HepG2 (cell line): ENCODE results near the gene TMEM214. TPM values are rescaled to one million over a fixed set of nuclear protein-coding genes. Genes with fewer than 3 reads are reported as not detected.

Experiments used
- polyA plus RNA-seq, 8 experiments: library from polyadenylated mRNA; depleted of rRNA in 3 of 8; stranded (reverse) in 7 of 8; unstranded in 1 of 8; fragments of >200 nt; fragmentation: Illumina TruSeq in 4 of 8; extraction: Trizol in 4 of 8; gene quantifications; 2 replicates each; pipeline versions ENCODE4 v1.2.1 to v1.2.3, GENCODE V29; 2011 to 2016; ENCODE audit warnings: low read depth in 4 of 8, missing spikeins in 1 of 8, mixed read lengths in 1 of 8; ENCODE audit not compliant: insufficient read depth in 1 of 8
- total RNA-seq, 5 experiments: library from RNA; depleted of rRNA; stranded (reverse); fragments of >200 nt; fragmentation: Illumina TruSeq; extraction: Trizol; gene quantifications; 2 replicates each; pipeline ENCODE4 v1.2.3, GENCODE V29; 2016; ENCODE audit warnings: low read depth in 1 of 5
- TF ChIP-seq, protein P1 (sequence below): sonication (generic); formaldehyde crosslinking; IDR thresholded peaks from one replicate; pipeline ENCODE4 v1.5.1; 2020; ENCODE audit warnings: mild to moderate bottlenecking, missing genetic modification reagents; ENCODE audit errors: not compliant biosample characterization

The TMEM214 gene
- total and polyA plus RNA-seq, 2 of the 13 experiments (the other 11 are each of a cell fraction or from before 2014, with no cell fraction given): 58.3 to 132 TPM

DNA sequence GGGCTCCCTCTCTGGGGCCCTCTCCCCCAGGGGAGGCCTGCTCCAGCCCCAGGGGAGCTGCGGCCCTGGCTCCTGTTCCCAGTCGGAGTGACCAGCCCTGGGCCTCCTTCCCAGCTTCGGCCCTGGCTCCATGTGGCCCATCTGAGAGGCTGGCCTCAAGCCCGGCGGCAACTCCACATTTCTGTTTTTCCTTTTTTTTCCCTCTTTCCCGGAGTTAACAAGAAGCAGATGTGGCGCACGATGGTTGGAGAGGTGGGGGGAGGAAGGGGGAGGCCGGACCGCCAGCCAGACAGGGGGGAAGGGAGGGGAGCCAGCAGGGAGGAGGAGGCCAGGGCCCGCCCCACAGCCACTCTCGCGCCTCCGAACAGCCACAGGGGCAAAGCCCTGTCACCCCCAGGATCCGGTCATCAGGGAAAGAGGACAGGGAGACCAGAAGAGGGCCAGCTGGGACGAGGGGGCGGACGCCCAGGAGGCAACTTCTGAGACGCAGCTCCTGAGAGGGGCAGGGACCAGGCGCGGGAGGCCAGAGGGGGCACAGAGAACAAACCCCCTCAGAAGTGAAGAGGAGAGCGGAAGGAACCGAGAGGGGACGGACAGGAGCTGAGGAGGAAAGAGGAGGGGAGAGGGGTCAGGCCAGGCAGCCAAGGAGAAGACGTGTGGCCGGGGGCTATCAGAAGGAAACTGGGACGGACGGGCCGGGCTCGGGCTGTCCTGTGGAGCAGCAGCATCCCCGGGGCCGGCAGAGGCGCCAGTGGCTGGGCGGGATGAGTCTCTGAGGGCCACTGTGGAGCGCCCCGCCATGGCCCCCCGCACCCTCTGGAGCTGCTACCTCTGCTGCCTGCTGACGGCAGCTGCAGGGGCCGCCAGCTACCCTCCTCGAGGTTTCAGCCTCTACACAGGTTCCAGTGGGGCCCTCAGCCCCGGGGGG lies 45.8 kb downstream of the TMEM214 start, which contains the start of gene EMILIN1 (continued):
- TF ChIP-seq, protein P1, sequence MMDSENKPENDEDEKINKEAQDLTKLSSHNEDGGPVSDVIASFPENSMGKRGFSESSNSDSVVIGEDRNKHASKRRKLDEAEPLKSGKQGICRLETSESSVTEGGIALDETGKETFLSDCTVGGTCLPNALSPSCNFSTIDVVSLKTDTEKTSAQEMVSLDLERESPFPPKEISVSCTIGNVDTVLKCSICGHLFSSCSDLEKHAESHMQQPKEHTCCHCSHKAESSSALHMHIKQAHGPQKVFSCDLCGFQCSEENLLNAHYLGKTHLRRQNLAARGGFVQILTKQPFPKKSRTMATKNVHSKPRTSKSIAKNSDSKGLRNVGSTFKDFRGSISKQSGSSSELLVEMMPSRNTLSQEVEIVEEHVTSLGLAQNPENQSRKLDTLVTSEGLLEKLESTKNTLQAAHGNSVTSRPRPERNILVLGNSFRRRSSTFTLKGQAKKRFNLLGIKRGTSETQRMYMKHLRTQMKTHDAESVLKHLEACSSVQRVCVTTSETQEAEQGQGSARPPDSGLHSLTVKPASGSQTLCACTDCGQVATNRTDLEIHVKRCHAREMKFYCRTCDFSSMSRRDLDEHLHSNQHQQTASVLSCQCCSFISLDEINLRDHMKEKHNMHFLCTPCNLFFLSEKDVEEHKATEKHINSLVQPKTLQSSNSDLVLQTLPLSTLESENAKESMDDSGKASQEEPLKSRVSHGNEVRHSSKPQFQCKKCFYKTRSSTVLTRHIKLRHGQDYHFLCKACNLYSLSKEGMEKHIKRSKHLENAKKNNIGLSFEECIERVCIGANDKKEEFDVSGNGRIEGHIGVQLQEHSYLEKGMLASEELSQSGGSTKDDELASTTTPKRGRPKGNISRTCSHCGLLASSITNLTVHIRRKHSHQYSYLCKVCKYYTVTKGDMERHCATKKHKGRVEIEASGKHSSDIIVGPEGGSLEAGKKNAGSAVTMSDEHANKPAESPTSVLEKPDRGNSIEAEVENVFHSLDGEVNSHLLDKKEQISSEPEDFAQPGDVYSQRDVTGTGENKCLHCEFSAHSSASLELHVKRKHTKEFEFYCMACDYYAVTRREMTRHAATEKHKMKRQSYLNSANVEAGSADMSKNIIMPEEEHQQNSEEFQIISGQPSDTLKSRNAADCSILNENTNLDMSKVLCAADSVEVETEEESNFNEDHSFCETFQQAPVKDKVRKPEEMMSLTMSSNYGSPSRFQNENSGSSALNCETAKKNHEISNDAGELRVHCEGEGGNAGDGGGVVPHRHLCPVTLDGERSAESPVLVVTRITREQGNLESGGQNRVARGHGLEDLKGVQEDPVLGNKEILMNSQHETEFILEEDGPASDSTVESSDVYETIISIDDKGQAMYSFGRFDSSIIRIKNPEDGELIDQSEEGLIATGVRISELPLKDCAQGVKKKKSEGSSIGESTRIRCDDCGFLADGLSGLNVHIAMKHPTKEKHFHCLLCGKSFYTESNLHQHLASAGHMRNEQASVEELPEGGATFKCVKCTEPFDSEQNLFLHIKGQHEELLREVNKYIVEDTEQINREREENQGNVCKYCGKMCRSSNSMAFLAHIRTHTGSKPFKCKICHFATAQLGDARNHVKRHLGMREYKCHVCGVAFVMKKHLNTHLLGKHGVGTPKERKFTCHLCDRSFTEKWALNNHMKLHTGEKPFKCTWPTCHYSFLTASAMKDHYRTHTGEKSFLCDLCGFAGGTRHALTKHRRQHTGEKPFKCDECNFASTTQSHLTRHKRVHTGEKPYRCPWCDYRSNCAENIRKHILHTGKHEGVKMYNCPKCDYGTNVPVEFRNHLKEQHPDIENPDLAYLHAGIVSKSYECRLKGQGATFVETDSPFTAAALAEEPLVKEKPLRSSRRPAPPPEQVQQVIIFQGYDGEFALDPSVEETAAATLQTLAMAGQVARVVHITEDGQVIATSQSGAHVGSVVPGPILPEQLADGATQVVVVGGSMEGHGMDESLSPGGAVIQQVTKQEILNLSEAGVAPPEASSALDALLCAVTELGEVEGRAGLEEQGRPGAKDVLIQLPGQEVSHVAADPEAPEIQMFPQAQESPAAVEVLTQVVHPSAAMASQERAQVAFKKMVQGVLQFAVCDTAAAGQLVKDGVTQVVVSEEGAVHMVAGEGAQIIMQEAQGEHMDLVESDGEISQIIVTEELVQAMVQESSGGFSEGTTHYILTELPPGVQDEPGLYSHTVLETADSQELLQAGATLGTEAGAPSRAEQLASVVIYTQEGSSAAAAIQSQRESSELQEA (CRISPR knock-in tag): peak; percentile 42
